H1 (cell line): ENCODE measurements around the gene TAS1R3.

Experiments used
- ATF3 ChIP-seq: IDR thresholded peaks from 2 replicates; pipeline ENCODE4 v1.6.1; 2011; ENCODE audit warnings: low read depth, mild to moderate bottlenecking, low read length; ENCODE audit not compliant: insufficient read depth
- CHD1 ChIP-seq: IDR thresholded peaks from 2 replicates; pipeline ENCODE4 v1.6.1; 2012; ENCODE audit warnings: low read depth, low read length, improper control_type of control experiment
- CHD2 ChIP-seq: IDR thresholded peaks from 2 replicates; pipeline ENCODE4 v1.6.1; 2012; ENCODE audit warnings: low read length, improper control_type of control experiment
- CTCF ChIP-seq, 3 experiments: IDR thresholded peaks; 1 replicate in 2 of 3; 2 replicates in 1 of 3; pipeline versions ENCODE4 v1.5.1 to v1.6.1; 2011; ENCODE audit warnings: low read length in 3 of 3, mild to moderate bottlenecking in 3 of 3, inconsistent platforms in 2 of 3, low read depth in 1 of 3, moderate library complexity in 1 of 3; ENCODE audit not compliant: insufficient read depth in 1 of 3; ENCODE audit errors: control extremely low read depth in 1 of 3
- EP300 ChIP-seq, 2 experiments: IDR thresholded peaks; 1 replicate in 1 of 2; 2 replicates in 1 of 2; pipeline ENCODE4 v1.6.1; 2011 to 2012; ENCODE audit warnings: low read depth in 2 of 2, low read length in 2 of 2, mild to moderate bottlenecking in 2 of 2, borderline replicate concordance in 1 of 2, inconsistent platforms in 1 of 2, moderate library complexity in 1 of 2
- EZH2 ChIP-seq: fragments of 200-600 bp; sonication (generic); IDR thresholded peaks from 2 replicates; pipeline ENCODE4 v1.7.1; 2012; ENCODE audit warnings: low read depth, mild to moderate bottlenecking, moderate library complexity, low read length, inconsistent platforms; ENCODE audit not compliant: severe bottlenecking
- HDAC2 ChIP-seq, 2 experiments: fragments of 300-600 bp in 1 of 2; sonication (generic) in 1 of 2; IDR thresholded peaks; 2 replicates each; pipeline ENCODE4 v1.6.1; 2011 to 2012; ENCODE audit warnings: low read depth in 2 of 2, low read length in 2 of 2, mild to moderate bottlenecking in 2 of 2, moderate library complexity in 2 of 2, borderline replicate concordance in 1 of 2, inconsistent platforms in 1 of 2
- MAX ChIP-seq: IDR thresholded peaks from 2 replicates; pipeline ENCODE4 v1.6.1; 2012; ENCODE audit warnings: inconsistent platforms
- SP1 ChIP-seq: IDR thresholded peaks from 2 replicates; pipeline ENCODE4 v1.6.1; 2011; ENCODE audit warnings: low read depth, low read length
- SUZ12 ChIP-seq: fragments of 200-600 bp; sonication (generic); IDR thresholded peaks from 2 replicates; pipeline ENCODE4 v1.6.1; 2012; ENCODE audit warnings: mild to moderate bottlenecking, inconsistent platforms, low read length, moderate library complexity, mixed read lengths
- TAF1 ChIP-seq: IDR thresholded peaks from 2 replicates; pipeline ENCODE4 v1.6.1; 2011; ENCODE audit warnings: mild to moderate bottlenecking, low read depth, low read length
- USF2 ChIP-seq: IDR thresholded peaks from 2 replicates; pipeline ENCODE4 v1.6.1; 2011; ENCODE audit warnings: low read length, improper control_type of control experiment
- ZNF274 ChIP-seq: IDR thresholded peaks from 2 replicates; pipeline ENCODE4 v1.7.0; 2012; ENCODE audit warnings: low read length, borderline replicate concordance; ENCODE audit errors: extremely low read depth

- no peak for TF ChIP-seq HDAC2 (IDR thresholded peaks at IDR 0.05; ENCODE audit: borderline replicate concordance in 1 of 2, low read depth in 2 of 2, low read length in 2 of 2)
- no peak for TF ChIP-seq ATF3
- TF ChIP-seq SP1, result no peak
- no peak for TF ChIP-seq EZH2
- no peak for TF ChIP-seq CTCF (IDR thresholded peaks at IDR 0.05; ENCODE audit: control extremely low read depth in 1 of 3, insufficient read depth in 1 of 3, low read depth in 1 of 3, low read length in 3 of 3)
- TF ChIP-seq CHD1, result no peak
- no peak for TF ChIP-seq CHD2
- no peak for TF ChIP-seq SUZ12
- no peak for TF ChIP-seq EP300 (IDR thresholded peaks at IDR 0.05; ENCODE audit: borderline replicate concordance in 1 of 2, low read depth in 2 of 2, low read length in 2 of 2)
- TF ChIP-seq USF2, result no peak
- TF ChIP-seq TAF1, result 0 out of 2 replicates have a peak, but pooled peaks have one; percentile 6
- TF ChIP-seq ZNF274, result no peak
- peak; percentile 95 for TF ChIP-seq MAX
Observed at GRCh38 chr1:1315435-1315954, 15.6 kb upstream of the TAS1R3 start.
